H9 (cell line): Measurements from ENCODE around the gene PAQR3. TPM values are rescaled to one million over a fixed set of nuclear protein-coding genes. Genes with fewer than 3 reads are reported as not detected.

Experiments
- DNase-seq: peaks from one replicate; pipeline ENCODE4 v3.0.0-alpha.2; 2017
- H2AFZ ChIP-seq: one replicate; pipeline ENCODE4 v1.6.1; 2013; ENCODE audit warnings: mild to moderate bottlenecking, low read length, control low read depth, moderate library complexity
- H2AK5ac ChIP-seq: 2 replicates; pipeline ENCODE4 v1.6.1; 2013; ENCODE audit warnings: low read length, control low read depth, mixed read lengths; ENCODE audit not compliant: insufficient read length
- H2BK120ac ChIP-seq: one replicate; pipeline ENCODE4 v1.6.1; 2013; ENCODE audit warnings: low read depth, mild to moderate bottlenecking, low read length, control low read depth, inconsistent platforms; ENCODE audit not compliant: poor library complexity, severe bottlenecking
- H2BK12ac ChIP-seq: 2 replicates; pipeline ENCODE4 v1.6.1; 2013; ENCODE audit warnings: low read length, control low read depth, mixed read lengths, low read depth; ENCODE audit not compliant: insufficient read length
- H2BK15ac ChIP-seq: 2 replicates; pipeline ENCODE4 v1.6.1; 2013; ENCODE audit warnings: low read depth, low read length, control low read depth
- H2BK20ac ChIP-seq: one replicate; pipeline ENCODE4 v1.6.1; 2013; ENCODE audit warnings: low read depth, mild to moderate bottlenecking, low read length, control low read depth, inconsistent platforms; ENCODE audit not compliant: poor library complexity, severe bottlenecking
- H2BK5ac ChIP-seq: 2 replicates; pipeline ENCODE4 v1.6.1; 2013; ENCODE audit warnings: low read length, control low read depth, mixed read lengths; ENCODE audit not compliant: insufficient read length
- H3K14ac ChIP-seq: 2 replicates; pipeline ENCODE4 v1.6.1; 2013; ENCODE audit warnings: low read length, control low read depth; ENCODE audit not compliant: insufficient read depth
- H3K18ac ChIP-seq: 2 replicates; pipeline ENCODE4 v1.6.1; 2013; ENCODE audit warnings: low read depth, mild to moderate bottlenecking, mixed read lengths, low read length, control low read depth; ENCODE audit not compliant: insufficient read length
- H3K23ac ChIP-seq: 2 replicates; pipeline ENCODE4 v1.6.1; 2013; ENCODE audit warnings: low read length, control low read depth, mixed read lengths, low read depth; ENCODE audit not compliant: insufficient read length
- H3K23me2 ChIP-seq: 2 replicates; pipeline ENCODE4 v1.6.1; 2013; ENCODE audit warnings: low read depth, mild to moderate bottlenecking, mixed read lengths, low read length, control low read depth; ENCODE audit not compliant: insufficient read length, poor library complexity, severe bottlenecking
- H3K27ac ChIP-seq: 2 replicates; pipeline ENCODE4 v1.5.1; 2013; ENCODE audit warnings: low read length, control low read depth, mixed read lengths, low read depth; ENCODE audit not compliant: insufficient read length
- H3K27me3 ChIP-seq: 2 replicates; pipeline ENCODE4 v1.6.1; 2013; ENCODE audit warnings: low read length, control low read depth, inconsistent platforms; ENCODE audit not compliant: insufficient read depth
- H3K4ac ChIP-seq: 2 replicates; pipeline ENCODE4 v1.6.1; 2013; ENCODE audit warnings: low read depth, mild to moderate bottlenecking, control low read depth, inconsistent platforms, low read length, moderate library complexity
- H3K4me1 ChIP-seq: 2 replicates; pipeline ENCODE4 v1.6.1; 2013; ENCODE audit warnings: low read length, control low read depth, inconsistent platforms; ENCODE audit not compliant: insufficient read depth
- H3K4me2 ChIP-seq: 2 replicates; pipeline ENCODE4 v1.6.1; 2013; ENCODE audit warnings: low read length, control low read depth, mixed read lengths; ENCODE audit not compliant: insufficient read length, insufficient read depth
- H3K56ac ChIP-seq: 2 replicates; pipeline ENCODE4 v1.6.1; 2013; ENCODE audit warnings: low read depth, mild to moderate bottlenecking, mixed read lengths, low read length, control low read depth; ENCODE audit not compliant: insufficient read length
- H3K79me1 ChIP-seq: 2 replicates; pipeline ENCODE4 v1.6.1; 2013; ENCODE audit warnings: low read depth, mild to moderate bottlenecking, moderate library complexity, low read length, control low read depth, inconsistent platforms; ENCODE audit not compliant: insufficient read depth, poor library complexity, severe bottlenecking
- H3K79me2 ChIP-seq: 2 replicates; pipeline ENCODE4 v1.6.1; 2013; ENCODE audit warnings: low read length, control low read depth, inconsistent platforms; ENCODE audit not compliant: insufficient read depth
- H3K9ac ChIP-seq: 2 replicates; pipeline ENCODE4 v1.6.1; 2013; ENCODE audit warnings: low read length, control low read depth, mixed read lengths; ENCODE audit not compliant: insufficient read length; ENCODE audit errors: extremely low read depth
- H3K9me3 ChIP-seq: one replicate; pipeline ENCODE4 v1.6.1; 2013; ENCODE audit warnings: low read depth, low read length, inconsistent platforms; ENCODE audit not compliant: control insufficient read depth
- H3T11ph ChIP-seq: one replicate; pipeline ENCODE4 v1.6.1; 2013; ENCODE audit warnings: mild to moderate bottlenecking, low read length, control low read depth, inconsistent platforms
- H4K20me1 ChIP-seq: one replicate; pipeline ENCODE4 v1.6.1; 2013; ENCODE audit not compliant: control insufficient read depth, insufficient read length, insufficient read depth
- H4K5ac ChIP-seq: 2 replicates; pipeline ENCODE4 v1.6.1; 2013; ENCODE audit warnings: low read depth, mild to moderate bottlenecking, mixed read lengths, low read length, control low read depth; ENCODE audit not compliant: insufficient read length
- H4K8ac ChIP-seq: replicated peaks from 2 replicates; pipeline ENCODE4 v1.6.1; 2013; ENCODE audit warnings: low read length, control low read depth, mixed read lengths, low read depth; ENCODE audit not compliant: insufficient read length
- H4K91ac ChIP-seq: 2 replicates; pipeline ENCODE4 v1.6.1; 2013; ENCODE audit warnings: low read depth, mild to moderate bottlenecking, moderate library complexity, mixed read lengths, low read length, control low read depth; ENCODE audit not compliant: insufficient read length
- H3K27ac Mint-ChIP-seq, 3 experiments: 2 replicates in 2 of 3; 3 replicates in 1 of 3; pipeline ENCODE4 v1.8.0; 2020 to 2021; ENCODE audit warnings: mixed read lengths in 3 of 3, mild to moderate bottlenecking in 1 of 3, moderate library complexity in 1 of 3
- H3K27me3 Mint-ChIP-seq: 2 replicates; pipeline ENCODE4 v1.8.0; 2021; ENCODE audit warnings: low read depth, mild to moderate bottlenecking, moderate library complexity, mixed read lengths
- H3K36me3 Mint-ChIP-seq, 3 experiments: 2 replicates in 2 of 3; 3 replicates in 1 of 3; pipeline ENCODE4 v1.8.0; 2020 to 2021; ENCODE audit warnings: low read depth in 3 of 3, mixed read lengths in 3 of 3; ENCODE audit not compliant: insufficient read depth in 1 of 3
- H3K4me1 Mint-ChIP-seq, 2 experiments: 2 replicates each; pipeline ENCODE4 v1.8.0; 2020; ENCODE audit warnings: mixed read lengths in 2 of 2
- H3K4me3 Mint-ChIP-seq, 2 experiments: 2 replicates in 1 of 2; 3 replicates in 1 of 2; pipeline ENCODE4 v1.8.0; 2020 to 2021; ENCODE audit warnings: mild to moderate bottlenecking in 2 of 2, mixed read lengths in 2 of 2, moderate library complexity in 1 of 2
- H3K9me3 Mint-ChIP-seq, 2 experiments: 2 replicates in 1 of 2; 3 replicates in 1 of 2; pipeline ENCODE4 v1.8.0; 2020; ENCODE audit warnings: mild to moderate bottlenecking in 2 of 2, mixed read lengths in 2 of 2, moderate library complexity in 1 of 2
- CTCF ChIP-seq: fragments of 200-600 bp; sonication (generic); conservative IDR thresholded peaks from 3 replicates; pipeline ENCODE4 v1.8.0; 2021; ENCODE audit warnings: antibody characterized with exemption, mild to moderate bottlenecking
- total RNA-seq: library from RNA; stranded (reverse); gene quantifications from 2 replicates; pipeline ENCODE4 v1.2.1, GENCODE V29; 2021

PAQR3 gene
- total RNA-seq, 1 experiment from 2014 or later = 26.3 TPM

- no peak for TF ChIP-seq CTCF
- H2BK120ac ChIP-seq = no peak overlapping the region
- no peaks in the 10 kb centered on the region for H3K79me1 ChIP-seq
- H2BK15ac ChIP-seq = no peak overlapping the region
- Mint-ChIP-seq H3K27me3 (no peaks in the 10 kb centered on the region), H3K4me1 (no peaks in the 10 kb centered on the region), H3K36me3 (peaks cover 14 to 28% (median 16%) of the 10 kb centered on the region in 3 experiments; a peak in 6 of 7 replicates), H3K4me3 (no peak overlapping the region), H3K27ac (no peak overlapping the region), H3K9me3 (no peaks in the 10 kb centered on the region)
- H3K4me1 ChIP-seq = no peaks in the 10 kb centered on the region
- no peaks in the 10 kb centered on the region for H4K20me1 ChIP-seq
- H3K18ac ChIP-seq = no peak overlapping the region
- H2AFZ ChIP-seq = no peak overlapping the region
- H3K56ac ChIP-seq = no peak overlapping the region
- H4K91ac ChIP-seq = no peak overlapping the region
- H3K9ac ChIP-seq = no peak overlapping the region
- no peak overlapping the region for H3K4ac ChIP-seq
- H3K27me3 ChIP-seq = no peaks in the 10 kb centered on the region
- H2AK5ac ChIP-seq = no peak overlapping the region
- H3K23ac ChIP-seq = no peak overlapping the region
- H3K23me2 ChIP-seq = no peaks in the 10 kb centered on the region
- H4K5ac ChIP-seq = no peak overlapping the region
- H3K14ac ChIP-seq = no peak overlapping the region
- no peak overlapping the region for H2BK5ac ChIP-seq
- no peak overlapping the region for H2BK12ac ChIP-seq
- H4K8ac ChIP-seq = no peak overlapping the region
- no peak for DNase-seq
- no peaks in the 10 kb centered on the region for H3K9me3 ChIP-seq
- no peak overlapping the region for H3T11ph ChIP-seq
- no peak overlapping the region for H3K4me2 ChIP-seq
- no peak overlapping the region for H3K27ac ChIP-seq
- H3K79me2 ChIP-seq = no peaks in the 10 kb centered on the region
- H2BK20ac ChIP-seq = no peak overlapping the region
Observed at GRCh38 chr4:78889955-78890354, 49.3 kb downstream of the PAQR3 start.
